Stomach (tissue), 4 donors: ENCODE measurements around the gene ATP6V0C.

Source experiments
- EP300 ChIP-seq: sonication (generic); formaldehyde crosslinking; IDR thresholded peaks from one replicate; pipeline ENCODE4 v1.6.1; 2017; ENCODE audit warnings: antibody characterized with exemption
- POLR2A ChIP-seq, 4 donors: fragments of 450-650 bp; IDR thresholded peaks; one replicate each; pipeline ENCODE4 v1.6.1; 2016; ENCODE audit warnings: antibody characterized with exemption in 4 of 4, control low read depth in 2 of 4, mild to moderate bottlenecking in 1 of 4, moderate library complexity in 1 of 4
- POLR2AphosphoS5 ChIP-seq, 3 donors: sonication (generic); formaldehyde crosslinking; IDR thresholded peaks; one replicate each; pipeline ENCODE4 v1.6.1; 2016; ENCODE audit warnings: antibody characterized with exemption in 3 of 3
- TF ChIP-seq, protein P1 (sequence below), 7 experiments: fragments of 450-650 bp in 4 of 7; fragments of 200-600 bp in 3 of 7; sonication (generic) in 3 of 7; IDR thresholded peaks; one replicate each; pipeline ENCODE4 v1.5.1; 2016 to 2019; ENCODE audit warnings: antibody characterized with exemption in 7 of 7, control low read depth in 2 of 7, mild to moderate bottlenecking in 1 of 7

DNA sequence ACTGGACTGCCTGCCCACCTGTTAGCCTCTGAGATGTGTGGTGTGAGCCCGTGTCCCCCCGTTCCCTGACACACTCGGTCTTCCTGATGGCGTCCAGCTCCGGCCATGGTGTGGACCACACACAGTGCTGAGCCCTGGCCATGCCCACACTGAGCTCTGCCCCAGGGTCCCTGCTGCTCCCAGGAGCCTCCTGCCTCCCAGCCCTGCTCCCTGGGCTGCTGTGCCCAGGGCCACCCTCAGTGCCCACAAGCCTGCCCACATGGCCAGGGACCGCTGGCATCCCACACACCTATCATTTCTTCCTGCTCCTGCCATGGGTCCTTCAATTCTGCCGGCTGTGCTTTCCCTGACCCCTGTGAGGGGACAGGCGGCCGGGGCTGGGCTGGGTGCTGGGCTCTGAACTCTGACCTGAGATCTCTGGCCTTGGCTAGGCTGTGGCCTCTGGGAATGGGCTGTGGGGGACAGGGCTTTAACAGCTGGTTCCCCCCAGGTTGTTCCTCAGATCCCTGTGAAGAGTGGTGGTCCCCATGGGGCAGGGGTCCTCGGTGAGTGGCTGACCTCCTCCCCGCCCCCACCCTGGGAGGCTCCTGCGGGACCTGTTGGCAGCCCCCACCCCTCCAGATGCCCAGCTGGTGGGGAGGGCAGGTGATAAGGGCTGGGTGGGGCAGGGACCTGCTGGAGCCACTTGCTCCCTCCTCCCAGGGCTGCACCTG lies 13.5 kb downstream of the ATP6V0C start:
- no peak for TF ChIP-seq POLR2A (IDR thresholded peaks at IDR 0.05)
- TF ChIP-seq, protein P1, sequence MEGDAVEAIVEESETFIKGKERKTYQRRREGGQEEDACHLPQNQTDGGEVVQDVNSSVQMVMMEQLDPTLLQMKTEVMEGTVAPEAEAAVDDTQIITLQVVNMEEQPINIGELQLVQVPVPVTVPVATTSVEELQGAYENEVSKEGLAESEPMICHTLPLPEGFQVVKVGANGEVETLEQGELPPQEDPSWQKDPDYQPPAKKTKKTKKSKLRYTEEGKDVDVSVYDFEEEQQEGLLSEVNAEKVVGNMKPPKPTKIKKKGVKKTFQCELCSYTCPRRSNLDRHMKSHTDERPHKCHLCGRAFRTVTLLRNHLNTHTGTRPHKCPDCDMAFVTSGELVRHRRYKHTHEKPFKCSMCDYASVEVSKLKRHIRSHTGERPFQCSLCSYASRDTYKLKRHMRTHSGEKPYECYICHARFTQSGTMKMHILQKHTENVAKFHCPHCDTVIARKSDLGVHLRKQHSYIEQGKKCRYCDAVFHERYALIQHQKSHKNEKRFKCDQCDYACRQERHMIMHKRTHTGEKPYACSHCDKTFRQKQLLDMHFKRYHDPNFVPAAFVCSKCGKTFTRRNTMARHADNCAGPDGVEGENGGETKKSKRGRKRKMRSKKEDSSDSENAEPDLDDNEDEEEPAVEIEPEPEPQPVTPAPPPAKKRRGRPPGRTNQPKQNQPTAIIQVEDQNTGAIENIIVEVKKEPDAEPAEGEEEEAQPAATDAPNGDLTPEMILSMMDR (IDR thresholded peaks at IDR 0.05), result no peak
- TF ChIP-seq POLR2AphosphoS5 (IDR thresholded peaks at IDR 0.05), result no peak
- TF ChIP-seq EP300, result no peak
